Neural cell (in vitro differentiated cells): ENCODE measurements around the gene CHKA. TPM values are rescaled to one million over a fixed set of nuclear protein-coding genes. Genes with fewer than 3 reads are reported as not detected.

Experiments
- H2AFZ ChIP-seq: fragments of 200-600, 300-800 bp; sonication (generic), shearing (Covaris generic); 2 replicates; pipeline ENCODE4 v1.6.0; 2014; ENCODE audit warnings: low read depth, mild to moderate bottlenecking, antibody characterized with exemption, low read length, moderate library complexity
- H3F3A ChIP-seq: fragments of 200-600 bp; shearing (Covaris generic); 2 replicates; pipeline ENCODE4 v1.6.1; 2016; ENCODE audit warnings: mild to moderate bottlenecking, moderate library complexity, mixed read lengths, antibody characterized with exemption, low read length; ENCODE audit not compliant: insufficient read depth, poor library complexity, severe bottlenecking
- H3K27ac ChIP-seq: fragments of 200-600, 300-800 bp; sonication (generic), shearing (Covaris generic); 2 replicates; pipeline ENCODE4 v1.5.1; 2014; ENCODE audit warnings: mild to moderate bottlenecking, low read length, moderate library complexity
- H3K27me3 ChIP-seq: fragments of 300-800, 200-600 bp; sonication (generic), shearing (Covaris generic); 2 replicates; pipeline ENCODE4 v1.6.0; 2014; ENCODE audit warnings: mild to moderate bottlenecking, low read depth, low read length, moderate library complexity; ENCODE audit not compliant: insufficient read depth
- H3K36me3 ChIP-seq: fragments of 300-800, 200-600 bp; sonication (generic), shearing (Covaris generic); 2 replicates; pipeline ENCODE4 v1.5.1; 2014; ENCODE audit warnings: mild to moderate bottlenecking, antibody characterized with exemption, low read length, moderate library complexity; ENCODE audit not compliant: insufficient read depth
- H3K4me2 ChIP-seq: fragments of 300-800, 200-600 bp; sonication (generic), shearing (Covaris generic); 2 replicates; pipeline ENCODE4 v1.6.0; 2014; ENCODE audit warnings: mild to moderate bottlenecking, low read length
- H3K4me3 ChIP-seq: fragments of 300-800, 200-600 bp; sonication (generic), shearing (Covaris generic); 2 replicates; pipeline ENCODE4 v1.5.1; 2014; ENCODE audit warnings: mild to moderate bottlenecking, low read length, moderate library complexity
- H3K79me2 ChIP-seq: fragments of 200-600 bp; shearing (Covaris generic); replicated peaks from 2 replicates; pipeline ENCODE4 v1.6.0; 2014; ENCODE audit warnings: mild to moderate bottlenecking, low read length, moderate library complexity; ENCODE audit not compliant: insufficient read depth
- H3K9ac ChIP-seq: fragments of 300-800, 200-600 bp; sonication (generic), shearing (Covaris generic); 2 replicates; pipeline ENCODE4 v1.6.1; 2016; ENCODE audit warnings: mild to moderate bottlenecking, low read length, mixed read lengths
- H3K9me2 ChIP-seq: fragments of 200-600 bp; shearing (Covaris generic); 2 replicates; pipeline ENCODE4 v1.6.1; 2016; ENCODE audit warnings: mild to moderate bottlenecking, low read length, mixed read lengths; ENCODE audit not compliant: insufficient read depth
- H3K9me3 ChIP-seq: fragments of 200-600, 300-800 bp; sonication (generic), shearing (Covaris generic); 2 replicates; pipeline ENCODE4 v1.6.1; 2016; ENCODE audit warnings: mild to moderate bottlenecking, mixed run types, low read length, moderate library complexity, mixed read lengths
- H4K20me1 ChIP-seq: fragments of 200-600 bp; shearing (Covaris generic); 2 replicates; pipeline ENCODE4 v1.6.1; 2016; ENCODE audit warnings: mild to moderate bottlenecking, mixed run types; ENCODE audit not compliant: insufficient read depth
- CTCF ChIP-seq: fragments of 450-650 bp; IDR thresholded peaks from 2 replicates; pipeline ENCODE4 v1.5.1; 2014; ENCODE audit warnings: antibody characterized with exemption, mild to moderate bottlenecking, moderate library complexity; ENCODE audit not compliant: poor library complexity, severe bottlenecking
- EP300 ChIP-seq: fragments of 450-650 bp; conservative IDR thresholded peaks from 2 replicates; pipeline ENCODE4 v1.6.1; 2014; ENCODE audit warnings: antibody characterized with exemption, mild to moderate bottlenecking, moderate library complexity; ENCODE audit not compliant: poor library complexity, severe bottlenecking
- EZH2 ChIP-seq: fragments of 200-600, 300-800 bp; shearing (Covaris generic), sonication (generic); IDR thresholded peaks from 2 replicates; pipeline ENCODE4 v1.6.1; 2014; ENCODE audit warnings: antibody characterized with exemption, low read length, borderline replicate concordance, mild to moderate bottlenecking; ENCODE audit not compliant: insufficient read depth, poor library complexity, severe bottlenecking
- MXI1 ChIP-seq: fragments of 450-650 bp; conservative IDR thresholded peaks from 2 replicates; pipeline ENCODE4 v1.6.1; 2014; ENCODE audit warnings: antibody characterized with exemption, mild to moderate bottlenecking; ENCODE audit not compliant: poor library complexity, severe bottlenecking
- POLR2AphosphoS5 ChIP-seq: IDR thresholded peaks from 2 replicates; pipeline ENCODE4 v1.6.1; 2012
- RAD21 ChIP-seq: fragments of 450-650 bp; conservative IDR thresholded peaks from 2 replicates; pipeline ENCODE4 v1.6.1; 2014; ENCODE audit warnings: antibody characterized with exemption, mild to moderate bottlenecking, moderate library complexity
- REST ChIP-seq: IDR thresholded peaks from 2 replicates; pipeline ENCODE4 v1.6.1; 2012; ENCODE audit warnings: borderline replicate concordance
- SMC3 ChIP-seq: fragments of 450-650 bp; conservative IDR thresholded peaks from 2 replicates; pipeline ENCODE4 v1.6.1; 2014; ENCODE audit warnings: antibody characterized with exemption, mild to moderate bottlenecking, moderate library complexity; ENCODE audit not compliant: poor library complexity
- TAF1 ChIP-seq: IDR thresholded peaks from 2 replicates; pipeline ENCODE4 v1.6.1; 2012; ENCODE audit warnings: low read depth
- polyA plus RNA-seq: library from polyadenylated mRNA; depleted of rRNA; stranded (reverse); fragments of >200 nt; gene quantifications from 2 replicates; pipeline ENCODE4 v1.2.3, GENCODE V29; 2014

The CHKA gene
- polyA plus RNA-seq, 1 donor from 2014 or later, result 90.0 TPM

- H3K36me3 ChIP-seq, result peaks cover 11% of the 10 kb centered on the region
- no peaks in the 10 kb centered on the region for H4K20me1 ChIP-seq
Observed at GRCh38 chr11:68166969-68167368, 45.8 kb upstream of the CHKA start.

GRCh38 chr11:68165601-68166000, 44.4 kb upstream of the CHKA start:
- Histone ChIP-seq H3K9me2 (no peaks in the 10 kb centered on the region), H3K27ac (no peak overlapping the region), H3K9me3 (no peaks in the 10 kb centered on the region), H3K4me2 (no peak overlapping the region), H2AFZ (no peak overlapping the region), H3K4me3 (no peak overlapping the region), H4K20me1 (no peaks in the 10 kb centered on the region), H3K79me2 (no peaks in the 10 kb centered on the region), H3K9ac (no peak overlapping the region), H3F3A (no peaks in the 10 kb centered on the region), H3K36me3 (peaks cover 11% of the 10 kb centered on the region), H3K27me3 (no peaks in the 10 kb centered on the region)
- TF ChIP-seq EZH2, result no peak
- TF ChIP-seq TAF1, result no peak
- TF ChIP-seq REST, result no peak
- no peak for TF ChIP-seq EP300
- no peak for TF ChIP-seq POLR2AphosphoS5
- TF ChIP-seq MXI1, result no peak
- no peak for TF ChIP-seq SMC3
- TF ChIP-seq CTCF, result no peak
- no peak for TF ChIP-seq RAD21

More at GRCh38 chr11:68166969-68167368, 45.8 kb upstream of the CHKA start:
- Histone ChIP-seq H3K9ac (no peak overlapping the region), H3F3A (no peaks in the 10 kb centered on the region), H3K79me2 (no peaks in the 10 kb centered on the region), H2AFZ (no peak overlapping the region), H3K4me3 (no peak overlapping the region), H3K9me2 (no peaks in the 10 kb centered on the region), H3K4me2 (no peak overlapping the region), H3K9me3 (no peaks in the 10 kb centered on the region), H3K27ac (no peak overlapping the region), H3K27me3 (no peaks in the 10 kb centered on the region)
- TF ChIP-seq EZH2, result no peak
- no peak for TF ChIP-seq RAD21
- TF ChIP-seq POLR2AphosphoS5, result no peak
- TF ChIP-seq MXI1, result no peak
- TF ChIP-seq EP300, result no peak
- TF ChIP-seq CTCF, result no peak
- TF ChIP-seq TAF1, result no peak
